HG03575 (cell line): Measurements from ENCODE around the gene BCL2L13.

Experiments used
- ATAC-seq: cut with Tn5 transposase; IDR thresholded peaks from one replicate; pipeline ENCODE4 v1.9.1; 2021; ENCODE audit not compliant: unreplicated experiment, insufficient number of reproducible peaks, low FRiP score; ENCODE audit errors: extremely low read depth

The BCL2L13 gene

GRCh38 chr22:17772249-17772957, 133.8 kb downstream of the BCL2L13 start:
- no peak for ATAC-seq

GRCh38 chr22:17772958-17773605, 134.5 kb downstream of the BCL2L13 start:
- ATAC-seq = no peak

GRCh38 chr22:17773606-17774205, 135.1 kb downstream of the BCL2L13 start:
- no peak for ATAC-seq

GRCh38 chr22:17774206-17774925, 135.8 kb downstream of the BCL2L13 start, which contains the start of gene BID:
Gene BID (minus strand): TSS chr22:17774469. CDS start chr22:17750116, 24,353 bp downstream.
- no peak for ATAC-seq

GRCh38 chr22:17774926-17775685, 136.5 kb downstream of the BCL2L13 start:
- ATAC-seq = no peak

- ATAC-seq = no peak
Measured at GRCh38 chr22:17775781-17776465, 137.4 kb downstream of the BCL2L13 start.

GRCh38 chr22:17777005-17777716, 138.6 kb downstream of the BCL2L13 start:
- no peak for ATAC-seq

- ATAC-seq = no peak
Measured at GRCh38 chr22:17777717-17778044, 139.1 kb downstream of the BCL2L13 start.

- ATAC-seq = no peak
Measured at GRCh38 chr22:17778412-17778976, 139.9 kb downstream of the BCL2L13 start.

- no peak for ATAC-seq
Measured at GRCh38 chr22:17779286-17780115, 140.9 kb downstream of the BCL2L13 start.

GRCh38 chr22:17780116-17780740, 141.7 kb downstream of the BCL2L13 start:
- no peak for ATAC-seq
